HG03378 (cell line): ENCODE measurements around the gene RTP1.
"Not testable (repeated sequence)": the region's sequence is repeated elsewhere in the genome, so short reads cannot be mapped to it uniquely, and the experiment has no call there.

Experiments
- ATAC-seq: cut with Tn5 transposase; IDR thresholded peaks from one replicate; pipeline ENCODE4 v1.9.1; 2021; ENCODE audit warnings: mild to moderate bottlenecking, moderate library complexity; ENCODE audit not compliant: unreplicated experiment

Gene RTP1

DNA sequence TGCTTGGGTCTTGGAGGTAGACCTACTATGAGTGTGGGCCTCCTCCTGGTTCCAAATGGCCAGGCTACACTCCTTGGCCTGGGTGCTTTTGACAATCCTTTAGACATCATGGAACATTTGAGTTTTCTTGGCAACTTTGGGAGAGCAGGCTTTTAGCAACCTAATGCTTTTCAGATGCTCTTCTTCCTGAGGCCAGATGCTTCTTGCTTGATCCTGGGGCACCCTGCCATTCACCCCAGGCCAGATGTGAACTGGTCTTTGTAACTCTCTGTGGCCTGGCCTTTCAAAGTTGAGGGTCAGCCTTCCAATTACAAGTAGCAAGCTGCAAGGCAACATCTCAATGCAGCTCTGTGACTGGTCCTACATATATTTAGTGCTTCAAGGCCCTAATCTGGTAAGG is 40.5 kb downstream of the RTP1 start:
- ATAC-seq, result no peak

GRCh38 chr3:187238239-187238638 is 41.0 kb downstream of the RTP1 start:
- ATAC-seq, result no peak

DNA sequence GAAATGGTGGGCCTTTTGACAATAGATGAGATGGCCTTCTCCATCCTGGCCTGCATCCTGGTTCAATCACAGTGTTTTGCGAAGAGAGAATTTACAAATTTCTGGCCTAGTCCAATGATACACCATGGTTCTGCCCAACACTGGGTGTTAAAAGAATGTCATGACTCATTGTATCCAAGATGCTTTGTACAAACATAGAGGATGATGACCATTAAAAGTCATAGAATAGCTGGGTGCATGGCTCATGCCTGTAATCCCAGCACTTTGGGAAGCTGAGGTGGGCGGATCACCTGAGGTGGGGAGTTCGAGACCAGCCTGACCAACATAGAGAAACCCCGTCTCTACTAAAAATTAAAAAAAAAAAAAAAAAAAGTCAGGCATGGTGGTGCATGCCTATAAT is 41.5 kb downstream of the RTP1 start:
- not testable (repeated sequence) for ATAC-seq

- no peak for ATAC-seq
Measured at GRCh38 chr3:187242435-187242834, 45.1 kb downstream of the RTP1 start.

DNA sequence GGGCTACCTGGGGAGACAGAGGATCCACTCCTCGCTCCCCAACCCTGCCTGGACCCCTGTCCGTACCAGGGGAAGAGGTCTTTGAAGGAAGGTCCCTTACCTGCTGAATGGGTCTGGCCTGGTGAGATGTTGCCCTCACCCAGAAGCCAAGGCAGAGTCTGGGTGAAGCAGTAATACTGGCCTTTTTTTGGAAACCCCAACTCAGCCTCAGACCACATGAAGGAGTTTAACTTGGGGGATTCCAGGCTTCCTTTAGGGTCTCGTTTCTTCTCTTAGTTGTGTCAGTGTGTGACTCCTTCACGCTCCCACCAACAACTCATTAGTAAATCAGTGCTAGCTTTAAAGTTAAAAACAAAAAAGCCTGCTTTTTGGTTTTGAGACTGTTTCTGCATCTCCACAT is 45.6 kb downstream of the RTP1 start:
- ATAC-seq, result no peak

DNA sequence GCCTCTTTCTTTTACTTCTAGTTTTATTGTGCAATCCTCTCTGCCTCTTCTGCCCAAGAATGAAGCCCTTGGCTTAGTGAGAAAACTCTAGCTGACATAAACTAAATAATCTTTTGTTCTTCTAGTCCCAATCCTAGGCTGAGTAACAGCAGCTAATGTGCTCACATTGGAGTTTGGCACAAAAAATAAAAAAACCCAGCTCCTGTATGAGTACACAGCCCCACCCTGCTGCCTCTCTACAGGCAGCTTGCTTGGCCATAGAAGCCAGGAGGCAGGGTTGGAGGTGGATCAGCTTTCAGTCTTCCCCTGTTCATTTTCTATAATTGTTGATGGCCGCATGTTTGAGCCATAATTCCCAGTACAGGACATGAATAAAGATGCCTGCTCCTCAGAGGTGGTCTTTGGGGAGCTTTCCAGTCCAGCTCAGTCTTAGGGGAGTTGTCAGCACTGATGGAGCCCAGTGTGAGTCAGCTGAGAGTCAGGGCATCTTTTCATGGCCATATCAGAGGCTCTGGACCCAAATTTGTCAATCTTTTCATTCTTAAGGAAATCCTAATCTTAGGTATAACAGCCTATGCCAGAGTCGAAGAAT is 46.7 kb downstream of the RTP1 start:
- ATAC-seq, result no peak

DNA sequence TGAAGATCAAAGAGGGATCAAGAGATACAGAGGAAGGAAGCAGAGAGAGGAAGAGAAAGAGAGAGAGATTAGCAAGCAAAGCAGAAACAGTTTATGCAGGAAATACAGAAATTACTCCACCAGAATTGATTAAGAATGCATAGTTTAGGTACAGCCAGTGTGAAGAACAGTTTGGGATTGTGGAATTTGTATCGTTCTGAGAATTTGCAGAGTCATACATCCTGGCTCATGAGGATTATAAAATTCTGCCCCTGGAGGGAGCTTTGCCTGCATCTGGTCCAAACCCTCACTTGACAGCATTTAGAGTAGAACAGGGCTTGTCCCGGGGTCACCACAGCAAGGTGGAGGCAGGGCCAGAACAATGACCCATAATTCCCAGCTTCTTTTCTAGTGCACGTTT is 50.1 kb downstream of the RTP1 start:
- no peak for ATAC-seq
